HCT116 (cell line): Measurements from ENCODE around the gene PEX5. TPM values are rescaled to one million over a fixed set of nuclear protein-coding genes. Genes with fewer than 3 reads are reported as not detected.

Source experiments
- ATAC-seq: fragments of 200-7000 bp; cut with Tn5 transposase; 2 replicates; pipeline ENCODE4 v1.9.1; 2020; ENCODE audit warnings: mild to moderate bottlenecking, moderate library complexity
- BruUV-seq: library from RNA; stranded (reverse); fragments of 400-500 nt; replicated peaks from 2 replicates; lab custom pipeline; 2021; lab: Mats Ljungman, UMichigan
- CTCF ChIA-PET: fragments of 300-600 bp; sonication (Branson Sonifier 250); formaldehyde crosslinking; loops from one replicate; lab custom pipeline; 2021; ENCODE audit warnings: antibody characterized with exemption; lab: Charles Lee
- POLR2A ChIA-PET: fragments of 300-600, 350-600 bp; sonication (Branson Sonifier 250); formaldehyde crosslinking; loops from one replicate; lab custom pipeline; 2021; ENCODE audit warnings: antibody characterized with exemption; lab: Charles Lee
- RAD21 ChIA-PET, 2 experiments: fragments of 300-600 bp; sonication (Branson Sonifier 250); formaldehyde crosslinking; loops; one replicate each; lab custom pipeline; 2023; ENCODE audit warnings: low total read pairs in 2 of 2; ENCODE audit not compliant: uncharacterized antibody in 2 of 2, unreplicated experiment in 2 of 2, low non-redundant PET in 1 of 2; lab: Charles Lee
- DNase-seq: peaks from one replicate; pipeline ENCODE4 v3.0.0-alpha.2; 2010; ENCODE audit warnings: low read depth, low spot score
- H2AFZ ChIP-seq: fragments of 200-600 bp; shearing (Covaris generic), sonication (generic); 2 replicates; pipeline ENCODE4 v1.6.1; 2017; ENCODE audit warnings: low read depth, mixed run types, mixed read lengths, antibody characterized with exemption, low read length; ENCODE audit not compliant: poor library complexity, severe bottlenecking
- H3K27ac ChIP-seq: 2 replicates; pipeline ENCODE4 v1.5.1; 2012; ENCODE audit warnings: low read depth, low read length
- H3K27me3 ChIP-seq: fragments of 200-600 bp; sonication (generic); 2 replicates; pipeline ENCODE4 v1.6.1; 2016; ENCODE audit warnings: mixed run types, low read length, mixed read lengths; ENCODE audit not compliant: insufficient read depth
- H3K36me3 ChIP-seq, 2 experiments: fragments of 200-500 bp in 1 of 2; fragments of 200-600 bp in 1 of 2; sonication (Bioruptor generic) in 1 of 2; sonication (generic) in 1 of 2; 2 replicates each; pipeline versions ENCODE4 v1.5.1 to v1.6.1; 2014 to 2016; ENCODE audit warnings: low read length in 2 of 2, inconsistent platforms in 1 of 2, mixed read lengths in 1 of 2, mixed run types in 1 of 2; ENCODE audit not compliant: insufficient read depth in 2 of 2, control insufficient read depth in 1 of 2
- H3K4me1 ChIP-seq, 2 experiments: fragments of 200-600 bp in 1 of 2; sonication (generic) in 1 of 2; 2 replicates each; pipeline versions ENCODE4 v1.5.1 to v1.6.1; 2012 to 2017; ENCODE audit warnings: low read length in 2 of 2, inconsistent platforms in 1 of 2, mild to moderate bottlenecking in 1 of 2, mixed read lengths in 1 of 2, mixed run types in 1 of 2, moderate library complexity in 1 of 2; ENCODE audit not compliant: insufficient read depth in 2 of 2, control insufficient read depth in 1 of 2
- H3K4me2 ChIP-seq: fragments of 200-600 bp; sonication (generic); 2 replicates; pipeline ENCODE4 v1.6.1; 2017; ENCODE audit warnings: mixed run types, low read length, mixed read lengths
- H3K4me3 ChIP-seq, 2 experiments: fragments of 200-600 bp in 1 of 2; sonication (generic) in 1 of 2; replicated peaks in 1 of 2; 2 replicates each; pipeline ENCODE4 v1.5.1; 2011 to 2016; ENCODE audit warnings: low read length in 2 of 2, control low read depth in 1 of 2, low read depth in 1 of 2, mild to moderate bottlenecking in 1 of 2, mixed read lengths in 1 of 2, mixed run types in 1 of 2
- H3K79me2 ChIP-seq: fragments of 200-600 bp; sonication (generic); 2 replicates; pipeline ENCODE4 v1.6.1; 2017; ENCODE audit warnings: mild to moderate bottlenecking, mixed run types, low read length, moderate library complexity, mixed read lengths; ENCODE audit not compliant: insufficient read depth
- H3K9ac ChIP-seq: fragments of 200-600 bp; sonication (generic); 2 replicates; pipeline ENCODE4 v1.6.1; 2016; ENCODE audit warnings: low read length, mixed read lengths
- H3K9me2 ChIP-seq: fragments of 200-600 bp; sonication (generic), shearing (Covaris generic); 2 replicates; pipeline ENCODE4 v1.6.1; 2017; ENCODE audit warnings: mixed run types, mild to moderate bottlenecking, moderate library complexity; ENCODE audit not compliant: insufficient read depth
- H3K9me3 ChIP-seq, 2 experiments: fragments of 200-500 bp in 1 of 2; fragments of 200-600 bp in 1 of 2; sonication (Bioruptor generic) in 1 of 2; sonication (generic) in 1 of 2; 2 replicates each; pipeline ENCODE4 v1.6.1; 2014 to 2017; ENCODE audit warnings: low read length in 2 of 2, mixed read lengths in 2 of 2, inconsistent platforms in 1 of 2, low read depth in 1 of 2, mild to moderate bottlenecking in 1 of 2, mixed run types in 1 of 2, moderate library complexity in 1 of 2; ENCODE audit not compliant: control insufficient read depth in 1 of 2, insufficient read depth in 1 of 2
- H4K20me1 ChIP-seq: fragments of 200-600 bp; sonication (generic), shearing (Covaris generic); 2 replicates; pipeline ENCODE4 v1.6.1; 2017; ENCODE audit warnings: mixed run types, mild to moderate bottlenecking, moderate library complexity; ENCODE audit not compliant: insufficient read depth
- CEBPB ChIP-seq: IDR thresholded peaks from 2 replicates; pipeline ENCODE4 v1.6.1; 2012; ENCODE audit warnings: low read depth
- CTCF ChIP-seq, 3 experiments: fragments of 200-600 bp in 1 of 3; sonication (generic) in 1 of 3; IDR thresholded peaks in 2 of 3; conservative IDR thresholded peaks in 1 of 3; 2 replicates each; pipeline ENCODE4 v1.5.1; 2012 to 2017; ENCODE audit warnings: low read depth in 2 of 3, low read length in 2 of 3, antibody characterized with exemption in 1 of 3, borderline replicate concordance in 1 of 3, control low read depth in 1 of 3, mild to moderate bottlenecking in 1 of 3, mixed read lengths in 1 of 3, mixed run types in 1 of 3, moderate library complexity in 1 of 3; ENCODE audit not compliant: insufficient read depth in 1 of 3
- EZH2phosphoT487 ChIP-seq: fragments of 200-600 bp; IDR thresholded peaks from 2 replicates; pipeline ENCODE4 v1.6.1; 2018; ENCODE audit warnings: antibody characterized with exemption, borderline replicate concordance
- RAD21 ChIP-seq: IDR thresholded peaks from 2 replicates; pipeline ENCODE4 v1.6.1; 2012; ENCODE audit warnings: low read depth, mild to moderate bottlenecking
- intact Hi-C: fragments of 100-400 bp; cut with micrococcal nuclease; formaldehyde crosslinking; loops from 2 replicates; pipeline ENCODE4 v1.10.0; 2022
- total RNA-seq: library from RNA; stranded (reverse); gene quantifications from one replicate; pipeline ENCODE4 v1.2.1, GENCODE V29; 2021; ENCODE audit not compliant: unreplicated experiment

The PEX5 gene
- total RNA-seq, 1 experiment from 2014 or later: 45.4 TPM

DNA sequence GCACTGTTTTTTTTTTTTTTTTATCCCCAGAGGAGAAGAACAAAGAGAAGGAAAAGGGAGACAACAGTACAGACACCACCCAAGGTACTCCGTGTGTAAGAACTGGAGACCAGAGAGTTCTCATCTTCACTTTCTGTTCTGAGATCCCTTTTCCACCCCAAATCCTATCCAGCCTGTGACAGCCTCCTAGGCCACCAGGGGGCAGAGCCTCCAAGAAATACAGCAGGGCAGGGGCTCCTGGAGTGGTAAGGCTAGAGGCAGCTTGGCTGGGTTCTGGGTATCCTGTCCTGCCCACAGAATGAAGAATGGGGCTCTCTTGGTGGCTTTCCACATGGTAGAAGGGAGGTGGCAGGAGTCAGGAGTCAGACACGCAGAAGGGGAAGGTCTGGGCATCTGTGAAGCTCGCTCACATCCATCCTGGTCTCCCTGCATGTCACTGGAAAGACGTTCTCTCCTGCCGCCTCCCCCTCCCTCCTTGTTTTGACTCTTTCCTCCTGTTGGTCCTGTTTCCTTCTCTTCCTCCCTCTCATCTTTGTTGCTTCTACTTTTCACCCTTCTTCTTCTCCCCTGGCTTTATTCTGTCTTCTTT lies 47.3 kb upstream of the PEX5 start:
- H3K27me3 ChIP-seq: no peaks in the 10 kb centered on the region
- TF ChIP-seq EZH2phosphoT487 (no peak), RAD21 (peak; percentile 59), CTCF (IDR thresholded peaks at IDR 0.05 in 2 of 3, conservative IDR thresholded peaks at IDR 0.05 in 1 of 3; ENCODE audit: borderline replicate concordance in 1 of 3, insufficient read depth in 1 of 3, low read depth in 2 of 3, low read length in 2 of 3) (peak; percentile 68 to 91 (median 86); a peak in 5 of 6 replicates)
- TF ChIP-seq, all 23 proteins: peak for 2
- Histone ChIP-seq H3K36me3 (peaks cover 0 to 19% of the 10 kb centered on the region in 2 experiments; a peak in 3 of 4 replicates), H2AFZ (no peak overlapping the region), H3K4me2 (no peak overlapping the region), H4K20me1 (no peaks in the 10 kb centered on the region), H3K4me3 (no peak overlapping the region), H3K9me2 (no peaks in the 10 kb centered on the region), H3K4me1 (no peaks in the 10 kb centered on the region), H3K27ac (no peak overlapping the region), H3K9me3 (no peaks in the 10 kb centered on the region), H3K79me2 (no peaks in the 10 kb centered on the region), H3K9ac (no peak overlapping the region)
- DNase-seq (no peak), ATAC-seq (peak; percentile 93)
- no TSS peak for BruUV-seq
- CTCF ChIA-PET: interaction anchor here (0.6 to 1.0 kb wide), 2 partner anchors 44 to 47 kb away, joined by 3 to 4 read pairs; partner anchors contain the start of gene PEX5
- intact Hi-C loops: loop anchor here (1.0 to 2.0 kb wide), 3 partner anchors 46 to 497 kb away; no protein-coding TSS in a partner anchor
- POLR2A ChIA-PET: no interaction called here
- RAD21 ChIA-PET: no interaction called here

- Histone ChIP-seq H3K27ac (no peak overlapping the region), H4K20me1 (no peaks in the 10 kb centered on the region), H3K4me1 (no peaks in the 10 kb centered on the region), H3K27me3 (no peaks in the 10 kb centered on the region), H3K4me2 (no peak overlapping the region), H3K4me3 (no peak overlapping the region), H3K9me3 (no peaks in the 10 kb centered on the region), H3K9ac (no peak overlapping the region), H3K36me3 (peaks cover 0 to 19% of the 10 kb centered on the region in 2 experiments; a peak in 3 of 4 replicates), H3K79me2 (no peaks in the 10 kb centered on the region), H2AFZ (no peak overlapping the region), H3K9me2 (no peaks in the 10 kb centered on the region)
- ChIA-PET RAD21 (no interaction called here), POLR2A (no interaction called here), CTCF (interaction anchor here (1.0 kb wide), 1 partner anchor 46 kb away, joined by 4 read pairs; the partner anchor contains the start of gene PEX5)
- BruUV-seq: no TSS peak
- no peak for TF ChIP-seq CEBPB
- ATAC-seq: no peak
- intact Hi-C loops: loop anchor here (1.0 to 2.0 kb wide), 3 partner anchors 45 to 496 kb away; no protein-coding TSS in a partner anchor
- DNase-seq: no peak
Observed at GRCh38 chr12:7142809-7143465, 46.5 kb upstream of the PEX5 start.
